PC-9 (cell line): Measurements from ENCODE around the gene ACBD4.

ENCODE experiments used
- EZH2 ChIP-seq: fragments of 200-600 bp; sonication (generic); IDR thresholded peaks from 2 replicates; pipeline ENCODE4 v1.8.0; 2017; ENCODE audit warnings: antibody characterized with exemption, low read depth
- TF ChIP-seq, protein P1 (sequence below): fragments of 200-600 bp; sonication (generic); conservative IDR thresholded peaks from 2 replicates; pipeline ENCODE4 v1.6.1; 2017; ENCODE audit warnings: mixed run types, antibody characterized with exemption, mild to moderate bottlenecking, moderate library complexity

DNA sequence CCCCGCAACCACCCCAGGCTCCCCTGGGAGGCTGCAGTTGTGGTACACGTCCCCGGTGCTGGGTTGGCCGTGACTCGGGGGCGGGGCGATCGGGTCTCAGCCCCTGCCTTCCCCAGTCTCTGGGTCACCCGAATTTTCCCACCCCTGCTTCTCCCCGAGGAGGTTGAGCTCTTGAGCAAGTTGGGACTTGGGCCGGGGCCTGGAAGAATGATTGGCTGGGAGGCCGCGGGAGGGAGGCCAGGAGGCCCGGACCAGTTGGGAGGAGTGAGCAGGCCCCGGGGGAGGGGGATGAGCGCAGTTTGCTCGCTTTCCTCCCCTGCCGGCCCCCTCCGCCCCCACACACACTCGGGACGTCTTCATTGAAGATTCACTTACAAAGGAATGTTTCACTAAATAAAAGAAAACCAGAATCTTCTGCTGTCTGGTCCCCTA is 8.3 kb downstream of the ACBD4 start:
- TF ChIP-seq, protein P1, sequence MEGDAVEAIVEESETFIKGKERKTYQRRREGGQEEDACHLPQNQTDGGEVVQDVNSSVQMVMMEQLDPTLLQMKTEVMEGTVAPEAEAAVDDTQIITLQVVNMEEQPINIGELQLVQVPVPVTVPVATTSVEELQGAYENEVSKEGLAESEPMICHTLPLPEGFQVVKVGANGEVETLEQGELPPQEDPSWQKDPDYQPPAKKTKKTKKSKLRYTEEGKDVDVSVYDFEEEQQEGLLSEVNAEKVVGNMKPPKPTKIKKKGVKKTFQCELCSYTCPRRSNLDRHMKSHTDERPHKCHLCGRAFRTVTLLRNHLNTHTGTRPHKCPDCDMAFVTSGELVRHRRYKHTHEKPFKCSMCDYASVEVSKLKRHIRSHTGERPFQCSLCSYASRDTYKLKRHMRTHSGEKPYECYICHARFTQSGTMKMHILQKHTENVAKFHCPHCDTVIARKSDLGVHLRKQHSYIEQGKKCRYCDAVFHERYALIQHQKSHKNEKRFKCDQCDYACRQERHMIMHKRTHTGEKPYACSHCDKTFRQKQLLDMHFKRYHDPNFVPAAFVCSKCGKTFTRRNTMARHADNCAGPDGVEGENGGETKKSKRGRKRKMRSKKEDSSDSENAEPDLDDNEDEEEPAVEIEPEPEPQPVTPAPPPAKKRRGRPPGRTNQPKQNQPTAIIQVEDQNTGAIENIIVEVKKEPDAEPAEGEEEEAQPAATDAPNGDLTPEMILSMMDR = no peak
- TF ChIP-seq EZH2 = no peak
